MM.1S (cell line): ENCODE results near the gene RPS3.

Experiments used
- DNase-seq: peaks from one replicate; pipeline ENCODE4 v3.0.0-alpha.2; 2015
- H2AFZ ChIP-seq: fragments of 300-600 bp; sonication (generic); 2 replicates; pipeline ENCODE4 v1.6.0; 2016; ENCODE audit warnings: antibody characterized with exemption, low read length
- H3F3A ChIP-seq: fragments of 300-600 bp; sonication (generic); 2 replicates; pipeline ENCODE4 v1.6.1; 2016; ENCODE audit warnings: mild to moderate bottlenecking, antibody characterized with exemption, low read length, moderate library complexity, mixed read lengths; ENCODE audit not compliant: insufficient read depth
- H3K27ac ChIP-seq: fragments of 300-600 bp; sonication (generic); 2 replicates; pipeline ENCODE4 v1.5.1; 2016; ENCODE audit warnings: mild to moderate bottlenecking, low read length
- H3K27me3 ChIP-seq: fragments of 300-600 bp; sonication (generic); replicated peaks from 2 replicates; pipeline ENCODE4 v1.6.0; 2016; ENCODE audit warnings: low read length; ENCODE audit not compliant: insufficient read depth
- H3K36me3 ChIP-seq: fragments of 300-600 bp; sonication (generic); replicated peaks from 2 replicates; pipeline ENCODE4 v1.6.1; 2016; ENCODE audit warnings: mild to moderate bottlenecking, low read length, mixed read lengths; ENCODE audit not compliant: insufficient read depth
- H3K4me1 ChIP-seq: fragments of 300-600 bp; sonication (generic); 2 replicates; pipeline ENCODE4 v1.6.1; 2016; ENCODE audit warnings: low read length, mixed read lengths
- H3K4me2 ChIP-seq: fragments of 300-600 bp; sonication (generic); 2 replicates; pipeline ENCODE4 v1.6.0; 2016; ENCODE audit warnings: low read depth, low read length
- H3K4me3 ChIP-seq: fragments of 300-600 bp; sonication (generic); 2 replicates; pipeline ENCODE4 v1.5.1; 2016; ENCODE audit warnings: low read length, mixed read lengths
- H3K79me2 ChIP-seq: fragments of 300-600 bp; sonication (generic); 2 replicates; pipeline ENCODE4 v1.6.1; 2016; ENCODE audit warnings: mixed run types, low read length, mixed read lengths
- H3K9ac ChIP-seq: fragments of 300-600 bp; sonication (generic); 2 replicates; pipeline ENCODE4 v1.6.1; 2016; ENCODE audit warnings: low read length, mixed read lengths
- H3K9me2 ChIP-seq: fragments of 300-600 bp; sonication (generic); replicated peaks from 2 replicates; pipeline ENCODE4 v1.6.1; 2016; ENCODE audit warnings: mild to moderate bottlenecking, low read length, mixed read lengths; ENCODE audit not compliant: insufficient read depth
- H3K9me3 ChIP-seq: fragments of 300-600 bp; sonication (generic); replicated peaks from 2 replicates; pipeline ENCODE4 v1.6.1; 2016; ENCODE audit warnings: mild to moderate bottlenecking, low read length, mixed read lengths; ENCODE audit not compliant: insufficient read depth
- H4K20me1 ChIP-seq: fragments of 300-600 bp; sonication (generic); 2 replicates; pipeline ENCODE4 v1.6.1; 2016; ENCODE audit warnings: mild to moderate bottlenecking, low read length, moderate library complexity, mixed read lengths; ENCODE audit not compliant: insufficient read depth
- CTCF ChIP-seq: fragments of 300-600 bp; sonication (generic); IDR thresholded peaks from 2 replicates; pipeline ENCODE4 v1.5.1; 2016; ENCODE audit warnings: antibody characterized with exemption, low read length, mixed read lengths
- EZH2 ChIP-seq: fragments of 300-600 bp; sonication (generic); optimal IDR thresholded peaks from 2 replicates; pipeline ENCODE3; 2017; ENCODE audit warnings: low read depth, mild to moderate bottlenecking, antibody characterized with exemption, low read length, mixed read lengths
- EZH2phosphoT487 ChIP-seq: fragments of 300-600 bp; sonication (generic); IDR thresholded peaks from 2 replicates; pipeline ENCODE4 v1.6.1; 2018; ENCODE audit warnings: antibody characterized with exemption, low read length

The RPS3 gene

GRCh38 chr11:75428989-75429640 lies 29.8 kb downstream of the RPS3 start:
- TF ChIP-seq CTCF (no peak), EZH2phosphoT487 (no peak), EZH2 (no peak)
- Histone ChIP-seq H3F3A (no peaks in the 10 kb centered on the region), H3K9me2 (no peaks in the 10 kb centered on the region), H3K36me3 (no peaks in the 10 kb centered on the region), H3K4me2 (no peak overlapping the region), H3K79me2 (no peaks in the 10 kb centered on the region), H3K27ac (no peak overlapping the region), H3K9me3 (no peaks in the 10 kb centered on the region), H3K4me3 (no peak overlapping the region), H3K27me3 (peaks cover 38% of the 10 kb centered on the region), H3K4me1 (no peaks in the 10 kb centered on the region), H4K20me1 (no peaks in the 10 kb centered on the region), H2AFZ (no peak overlapping the region), H3K9ac (no peak overlapping the region)
- no peak for DNase-seq

DNA sequence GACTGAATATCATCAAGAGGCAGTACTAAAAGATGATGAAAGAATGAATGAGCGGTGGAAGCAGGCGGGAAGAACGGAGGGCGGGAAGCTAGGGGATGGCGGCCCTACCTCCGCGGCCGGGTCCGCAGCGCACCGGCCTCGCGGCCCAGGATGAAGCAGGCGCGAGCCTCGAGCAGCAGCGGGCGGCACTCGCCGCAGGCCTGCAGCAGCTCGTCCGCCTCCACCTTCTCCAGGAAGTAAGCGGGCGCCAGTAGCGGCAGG lies 30.3 kb downstream of the RPS3 start:
- H3K4me2 ChIP-seq = no peak overlapping the region
- no peaks in the 10 kb centered on the region for H4K20me1 ChIP-seq
- no peaks in the 10 kb centered on the region for H3F3A ChIP-seq
- H3K79me2 ChIP-seq = no peaks in the 10 kb centered on the region
- no peaks in the 10 kb centered on the region for H3K4me1 ChIP-seq
- H3K27me3 ChIP-seq = peaks cover 43% of the 10 kb centered on the region
- H3K36me3 ChIP-seq = no peaks in the 10 kb centered on the region
- no peak overlapping the region for H3K27ac ChIP-seq
- no peak overlapping the region for H2AFZ ChIP-seq
- H3K4me3 ChIP-seq = no peak overlapping the region
- no peaks in the 10 kb centered on the region for H3K9me3 ChIP-seq
- no peaks in the 10 kb centered on the region for H3K9me2 ChIP-seq
- DNase-seq = no peak
- TF ChIP-seq EZH2 = no peak
- TF ChIP-seq CTCF = no peak
- TF ChIP-seq EZH2phosphoT487 = no peak
- no peak overlapping the region for H3K9ac ChIP-seq

- Histone ChIP-seq H2AFZ (no peak overlapping the region), H3K36me3 (no peaks in the 10 kb centered on the region), H3K27me3 (peaks cover 48% of the 10 kb centered on the region), H3K4me2 (no peak overlapping the region), H3F3A (no peaks in the 10 kb centered on the region), H3K27ac (no peak overlapping the region), H3K9ac (no peak overlapping the region), H3K9me3 (no peaks in the 10 kb centered on the region), H3K4me3 (no peak overlapping the region), H3K9me2 (no peaks in the 10 kb centered on the region), H3K4me1 (no peaks in the 10 kb centered on the region), H4K20me1 (no peaks in the 10 kb centered on the region), H3K79me2 (no peaks in the 10 kb centered on the region)
- DNase-seq = no peak
- no peak for TF ChIP-seq EZH2
- TF ChIP-seq CTCF = no peak
- no peak for TF ChIP-seq EZH2phosphoT487
These were observed 30.8 kb downstream of the RPS3 start for GRCh38 chr11:75429902-75430713.
